Adrenal gland (tissue), 5 donors: ENCODE results near the gene TMEM214.
A peak's percentile ranks its signal among the peaks of the same experiment; 100 is the strongest.

Experiments
- CTCF ChIP-seq, 6 experiments: fragments of 450-650 bp in 4 of 6; fragments of 200-600 bp in 2 of 6; sonication (generic) in 1 of 6; IDR thresholded peaks; 1 replicate in 5 of 6; 2 replicates in 1 of 6; pipeline versions ENCODE4 v1.5.1 to v1.8.0; 2016 to 2021; ENCODE audit warnings: antibody characterized with exemption in 6 of 6, mild to moderate bottlenecking in 2 of 6, moderate library complexity in 1 of 6
- POLR2A ChIP-seq, 2 donors: fragments of 450-650 bp; IDR thresholded peaks; one replicate each; pipeline ENCODE4 v1.6.1; 2017; ENCODE audit warnings: antibody characterized with exemption in 2 of 2, mild to moderate bottlenecking in 2 of 2, moderate library complexity in 1 of 2
- donor health status: DM: no; HTN: no; CAD: no.

- TF ChIP-seq CTCF (IDR thresholded peaks at IDR 0.05), result no peak
- TF ChIP-seq POLR2A (IDR thresholded peaks at IDR 0.05), result peak; percentile 11 to 72
Observed at GRCh38 chr2:27050996-27051901, 18.5 kb downstream of the TMEM214 start, which contains the start of gene AGBL5.
